K562 (cell line): Measurements from ENCODE around the gene SYNE1. TPM values are rescaled to one million over a fixed set of nuclear protein-coding genes. Genes with fewer than 3 reads are reported as not detected.

ENCODE experiments used
- ATAC-seq: fragments of 200-7000 bp; cut with Tn5 transposase; 3 replicates; pipeline ENCODE4 v1.9.1; 2020; ENCODE audit warnings: moderate library complexity
- BruUV-seq: library from RNA; stranded (reverse); fragments of 400-500 nt; replicated peaks from 2 replicates; lab custom pipeline; 2021; lab: Mats Ljungman, UMichigan
- CTCF ChIA-PET: fragments of 300-600 bp; formaldehyde crosslinking; extraction: SDS; loops from one replicate; lab custom pipeline; 2021; ENCODE audit warnings: low intra/inter-chr PET ratio; lab: Yijun Ruan, JAX
- POLR2A ChIA-PET: fragments of 300-600, 350-650 bp; sonication (Branson Sonifier 250); formaldehyde crosslinking; extraction: SDS; loops from one replicate; lab custom pipeline; 2021; ENCODE audit warnings: antibody characterized with exemption, inconsistent platforms; lab: Yijun Ruan, JAX
- DNase-seq, 4 experiments: peaks; one replicate each; pipeline versions ENCODE4 v3.0.0 to v3.0.0-alpha.2; 2011 to 2018; ENCODE audit warnings: low spot score in 3 of 4, mixed read lengths in 3 of 4; ENCODE audit errors: extremely low read depth in 1 of 4
- FAIRE-seq: peaks from 2 replicates; lab custom pipeline; 2011; peaks lifted over from hg19 to GRCh38; lab: Jason Lieb, UNC
- H2AFZ ChIP-seq: 2 replicates; pipeline ENCODE4 v1.6.0; 2011; ENCODE audit warnings: low read depth, low read length, control low read depth, inconsistent platforms
- H3K27ac ChIP-seq: fragments of 200-600 bp; 3 replicates; pipeline ENCODE4 v1.8.0; 2011; ENCODE audit warnings: low read depth, mild to moderate bottlenecking, control low read depth, inconsistent platforms, low read length, moderate library complexity, mixed read lengths; ENCODE audit errors: extremely low read depth
- H3K27me3 ChIP-seq, 2 experiments: fragments of 300-600 bp in 1 of 2; 2 replicates in 1 of 2; 3 replicates in 1 of 2; pipeline versions ENCODE4 v1.6.0 to v1.8.0; 2011; ENCODE audit warnings: inconsistent platforms in 2 of 2, low read length in 2 of 2, mild to moderate bottlenecking in 1 of 2, mixed read lengths in 1 of 2, moderate library complexity in 1 of 2; ENCODE audit not compliant: control insufficient read depth in 2 of 2, insufficient read depth in 2 of 2
- H3K36me3 ChIP-seq: fragments of 300-600 bp; 3 replicates; pipeline ENCODE4 v1.8.0; 2011; ENCODE audit warnings: mild to moderate bottlenecking, low read length, inconsistent platforms; ENCODE audit not compliant: control insufficient read depth, insufficient read depth
- H3K4me1 ChIP-seq, 2 experiments: fragments of 200-600 bp in 1 of 2; replicated peaks in 1 of 2; 2 replicates in 1 of 2; 3 replicates in 1 of 2; pipeline versions ENCODE4 v1.5.1 to v1.8.0; 2011; ENCODE audit warnings: inconsistent platforms in 2 of 2, low read length in 2 of 2, mild to moderate bottlenecking in 1 of 2, mixed read lengths in 1 of 2, moderate library complexity in 1 of 2; ENCODE audit not compliant: control insufficient read depth in 2 of 2, insufficient read depth in 2 of 2
- H3K4me2 ChIP-seq: 2 replicates; pipeline ENCODE4 v1.6.1; 2011; ENCODE audit warnings: low read length, control low read depth, inconsistent platforms, mixed read lengths; ENCODE audit not compliant: insufficient read depth
- H3K4me3 ChIP-seq: fragments of 200-600 bp; sonication (generic), shearing (Covaris generic); 2 replicates; pipeline ENCODE4 v1.5.1; 2016; ENCODE audit warnings: control low read depth, inconsistent platforms
- H3K79me2 ChIP-seq: fragments of 200-600 bp; 3 replicates; pipeline ENCODE4 v1.8.0; 2011; ENCODE audit warnings: low read length, inconsistent platforms; ENCODE audit not compliant: control insufficient read depth, insufficient read depth
- H3K9ac ChIP-seq, 2 experiments: 2 replicates each; pipeline versions ENCODE4 v1.6.0 to v1.6.1; 2011; ENCODE audit warnings: low read depth in 2 of 2, low read length in 2 of 2, control low read depth in 1 of 2, inconsistent platforms in 1 of 2, mild to moderate bottlenecking in 1 of 2, mixed read lengths in 1 of 2; ENCODE audit not compliant: insufficient read depth in 1 of 2
- H3K9me1 ChIP-seq: one replicate; pipeline ENCODE4 v1.6.0; 2011; ENCODE audit warnings: inconsistent platforms, mild to moderate bottlenecking, low read length, moderate library complexity; ENCODE audit not compliant: control insufficient read depth, insufficient read depth
- H3K9me3 ChIP-seq: replicated peaks from 2 replicates; pipeline ENCODE4 v1.5.1; 2011; ENCODE audit warnings: low read depth, low read length, inconsistent platforms; ENCODE audit not compliant: control insufficient read depth, insufficient read depth
- H4K20me1 ChIP-seq: replicated peaks from 2 replicates; pipeline ENCODE4 v1.6.1; 2011; ENCODE audit warnings: low read length, inconsistent platforms, mixed read lengths; ENCODE audit not compliant: control insufficient read depth, insufficient read depth
- FOSL1 ChIP-seq: fragments of 200-800 bp; sonication (Bioruptor generic); conservative IDR thresholded peaks from 2 replicates; pipeline ENCODE4 v1.6.1; 2016; ENCODE audit warnings: missing genetic modification characterization, missing compliant biosample characterization
- NFIX ChIP-seq: fragments of 250-450 bp; sonication (Bioruptor Pico); IDR thresholded peaks from 2 replicates; pipeline ENCODE4 v1.4.0; 2020; ENCODE audit warnings: low read depth, mild to moderate bottlenecking, moderate library complexity
- POLR2H ChIP-seq: IDR thresholded peaks from 2 replicates; pipeline ENCODE4 v1.6.1; 2016; ENCODE audit warnings: missing genetic modification characterization, low read depth, mild to moderate bottlenecking, control low read depth, missing compliant biosample characterization, moderate library complexity
- RBM34 ChIP-seq: fragments of 200-400 bp; formaldehyde crosslinking; IDR thresholded peaks from 2 replicates; pipeline ENCODE4 v1.6.1; 2018; ENCODE audit warnings: low read length, borderline replicate concordance; ENCODE audit not compliant: insufficient read depth
- STAG1 ChIP-seq: sonication (generic); formaldehyde crosslinking; IDR thresholded peaks from 2 replicates; pipeline ENCODE4 v1.5.0; 2020; ENCODE audit warnings: missing genetic modification reagents, borderline replicate concordance
- U2AF1 ChIP-seq: fragments of 200-400 bp; formaldehyde crosslinking; optimal IDR thresholded peaks from 2 replicates; pipeline ENCODE3; 2017; ENCODE audit warnings: mild to moderate bottlenecking, low read depth, low read length, moderate library complexity
- YBX1 ChIP-seq: fragments of 450-650 bp; IDR thresholded peaks from 2 replicates; pipeline ENCODE4 v1.7.1; 2016; ENCODE audit warnings: mild to moderate bottlenecking
- ZNF165 ChIP-seq: fragments of 250-450 bp; sonication (Bioruptor Pico); IDR thresholded peaks from 2 replicates; pipeline ENCODE4 v1.4.0; 2020; ENCODE audit warnings: borderline replicate concordance
- WGBS: fragments of 100-300 bp; shearing (Covaris generic); methylation state at CpG from one replicate; pipeline ENCODE4 v1.1.6; 2016; ENCODE audit warnings: low coverage, mixed read lengths; ENCODE audit not compliant: insufficient coverage; ENCODE audit errors: missing lambda C conversion rate; 5-methylcytosine and 5-hydroxymethylcytosine counted together
- in situ Hi-C: fragments of 300-500 bp; cut with MboI; formaldehyde crosslinking; loops from 4 replicates; pipeline ENCODE4 v1.15.0; 2018; ENCODE audit warnings: inconsistent platforms, mixed read lengths
- intact Hi-C: fragments of 100-400 bp; cut with micrococcal nuclease; formaldehyde crosslinking; loops from 2 replicates; pipeline ENCODE4 v1.14.2; 2022
- polyA plus RNA-seq, 8 experiments: library from polyadenylated mRNA; depleted of rRNA in 4 of 8; stranded (reverse) in 5 of 8; unstranded in 3 of 8; fragments of >200 nt; fragmentation: Nextera tagmentation in 2 of 8; fragmentation: Illumina TruSeq in 1 of 8; extraction: Ambion mirVana in 2 of 8; extraction: Trizol in 1 of 8; gene quantifications; 2 replicates each; pipeline versions ENCODE4 v1.2.1 to v1.2.3, GENCODE V29; 2011 to 2014; ENCODE audit warnings: inconsistent platforms in 1 of 8, missing spikeins in 1 of 8
- total RNA-seq, 7 experiments: library from RNA; depleted of rRNA in 6 of 7; stranded (reverse); fragments of >200 nt in 6 of 7; fragmentation: Illumina TruSeq in 2 of 7; extraction: Trizol in 2 of 7; gene quantifications; 2 replicates each; pipeline versions ENCODE4 v1.2.1 to v1.2.3, GENCODE V29; 2011 to 2021; ENCODE audit warnings: low replicate concordance in 1 of 7
- TF ChIP-seq, protein P1 (sequence below): fragments of 450-650 bp; IDR thresholded peaks from 2 replicates; pipeline ENCODE4 v1.6.1; 2017; ENCODE audit warnings: mild to moderate bottlenecking, moderate library complexity

The SYNE1 gene
- total and polyA plus RNA-seq, 9 of the 15 experiments (the other 6 are each of a cell fraction or from before 2014, with no cell fraction given) = under 0.01 to 0.42 (median 0.08) TPM; not detected in 1

- TF ChIP-seq POLR2H (tag) (no peak), NFIX (CRISPR knock-in tag) (no peak), YBX1 (no peak), RBM34 (no peak), FOSL1 (no peak), U2AF1 (no peak), STAG1 (no peak), ZNF165 (CRISPR knock-in tag) (no peak)
- TF ChIP-seq, protein P1, sequence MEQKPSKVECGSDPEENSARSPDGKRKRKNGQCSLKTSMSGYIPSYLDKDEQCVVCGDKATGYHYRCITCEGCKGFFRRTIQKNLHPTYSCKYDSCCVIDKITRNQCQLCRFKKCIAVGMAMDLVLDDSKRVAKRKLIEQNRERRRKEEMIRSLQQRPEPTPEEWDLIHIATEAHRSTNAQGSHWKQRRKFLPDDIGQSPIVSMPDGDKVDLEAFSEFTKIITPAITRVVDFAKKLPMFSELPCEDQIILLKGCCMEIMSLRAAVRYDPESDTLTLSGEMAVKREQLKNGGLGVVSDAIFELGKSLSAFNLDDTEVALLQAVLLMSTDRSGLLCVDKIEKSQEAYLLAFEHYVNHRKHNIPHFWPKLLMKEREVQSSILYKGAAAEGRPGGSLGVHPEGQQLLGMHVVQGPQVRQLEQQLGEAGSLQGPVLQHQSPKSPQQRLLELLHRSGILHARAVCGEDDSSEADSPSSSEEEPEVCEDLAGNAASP = no peak
- H3K4me2 ChIP-seq = no peak overlapping the region
- CTCF ChIA-PET = no interaction called here
- no peaks in the 10 kb centered on the region; the same call in 1 of the 2 replicates for H3K9me3 ChIP-seq
- no peaks in the 10 kb centered on the region for H3K27me3 ChIP-seq
- no peak overlapping the region for H3K9ac ChIP-seq
- no peaks in the 10 kb centered on the region for H4K20me1 ChIP-seq
- no peak for ATAC-seq
- no peaks in the 10 kb centered on the region for H3K79me2 ChIP-seq
- no peaks in the 10 kb centered on the region for H3K9me1 ChIP-seq
- BruUV-seq = no TSS peak
- no peak for FAIRE-seq
- intact Hi-C loops (no loop called here), in situ Hi-C loops (no loop called here)
- H2AFZ ChIP-seq = no peak overlapping the region
- WGBS = 0% methylated on average over 3 of the region's 3 CpGs
- H3K4me1 ChIP-seq = no peaks in the 10 kb centered on the region
- DNase-seq = no peak
- POLR2A ChIA-PET = no interaction called here
- no peaks in the 10 kb centered on the region for H3K36me3 ChIP-seq
- H3K27ac ChIP-seq = no peak overlapping the region
- H3K4me3 ChIP-seq = no peak overlapping the region
Measured at GRCh38 chr6:152585236-152585635, 51.9 kb downstream of the SYNE1 start.
